Right lobe of liver (tissue), 4 donors: ENCODE data around the gene TIGD4.

Experiments used
- CTCF ChIP-seq, 4 donors: fragments of 200-600 bp in 3 of 4; fragments of 450-650 bp in 1 of 4; IDR thresholded peaks; one replicate each; pipeline versions ENCODE4 v1.5.1 to v1.8.0; 2016 to 2022; ENCODE audit warnings: antibody characterized with exemption in 4 of 4, mild to moderate bottlenecking in 2 of 4
- POLR2A ChIP-seq: fragments of 450-650 bp; IDR thresholded peaks from one replicate; pipeline ENCODE4 v1.6.1; 2017; ENCODE audit warnings: antibody characterized with exemption, mild to moderate bottlenecking
- donor health status: DM: no; HTN: no; CAD: no.
- donor health status: DM: no; HTN: no; CAD: no.
- donor health status: DM: no; HTN: yes; CAD: no.

GRCh38 chr4:152776352-152776751, 3.2 kb downstream of the TIGD4 start:
- TF ChIP-seq CTCF (IDR thresholded peaks at IDR 0.05) (no peak), POLR2A (no peak)
